ENCODE data around the gene THOC5.

Gene THOC5

DNA sequence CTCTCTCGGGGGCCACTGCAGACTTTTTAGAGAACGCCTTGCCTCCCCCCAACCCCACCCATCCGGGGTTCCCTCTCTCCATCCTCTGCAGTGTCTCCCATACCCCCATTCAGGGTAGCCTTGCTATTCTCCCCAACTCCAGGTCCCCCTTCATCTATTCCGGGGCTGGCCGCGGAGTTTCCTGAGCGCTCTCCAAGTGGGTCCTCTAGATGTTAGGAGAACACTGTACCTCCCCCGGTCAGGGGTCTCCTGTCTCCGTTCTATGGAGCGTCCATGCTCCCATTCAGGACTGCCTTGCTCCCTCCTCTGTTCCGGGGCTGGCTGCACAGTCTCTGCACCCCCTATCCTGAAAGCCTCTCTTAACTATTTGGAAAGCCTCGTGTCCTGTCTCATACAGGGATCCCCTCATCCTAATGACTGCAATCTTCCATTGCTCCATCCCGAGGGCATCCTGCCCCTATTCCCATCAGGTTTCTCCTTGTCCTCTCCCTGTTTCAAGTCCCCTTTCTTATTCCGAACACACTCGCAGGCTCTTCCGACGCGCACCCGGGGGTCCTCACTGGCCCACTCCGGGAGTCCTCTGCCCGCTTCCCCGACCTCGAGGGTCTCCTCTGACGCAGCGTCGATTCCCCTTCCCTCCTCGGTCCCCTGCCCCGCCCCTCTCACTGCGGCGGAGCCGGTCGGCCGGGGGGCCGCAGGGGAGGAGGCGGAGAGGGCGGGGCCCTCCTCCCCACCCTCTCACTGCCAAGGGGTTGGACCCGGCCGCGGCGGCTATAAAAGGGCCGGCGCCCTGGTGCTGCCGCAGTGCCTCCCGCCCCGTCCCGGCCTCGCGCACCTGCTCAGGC, 73.9 kb downstream of the THOC5 start, which contains the start of gene NEFH:
Gene NEFH, plus strand, starts transcription at position 802 of the 845 bp plus-strand sequence. CDS start 45 bp downstream, outside the sequence.
- Mint-ChIP-seq H3K27me3 (ENCODE audit: low read depth, poor library complexity) (peaks cover 80% of the 10 kb centered on the region), H3K9me3 (peaks cover 8% of the 10 kb centered on the region), H3K4me1 (peaks cover 30% of the 10 kb centered on the region), H3K36me3 (ENCODE audit: low read depth) (no peaks in the 10 kb centered on the region), H3K4me3 (peak within 1 kb of the TSS; percentile 87), H3K27ac (no peak within 1 kb of the TSS)
- peak; percentile 41 for DNase-seq
- TF ChIP-seq, protein P1, sequence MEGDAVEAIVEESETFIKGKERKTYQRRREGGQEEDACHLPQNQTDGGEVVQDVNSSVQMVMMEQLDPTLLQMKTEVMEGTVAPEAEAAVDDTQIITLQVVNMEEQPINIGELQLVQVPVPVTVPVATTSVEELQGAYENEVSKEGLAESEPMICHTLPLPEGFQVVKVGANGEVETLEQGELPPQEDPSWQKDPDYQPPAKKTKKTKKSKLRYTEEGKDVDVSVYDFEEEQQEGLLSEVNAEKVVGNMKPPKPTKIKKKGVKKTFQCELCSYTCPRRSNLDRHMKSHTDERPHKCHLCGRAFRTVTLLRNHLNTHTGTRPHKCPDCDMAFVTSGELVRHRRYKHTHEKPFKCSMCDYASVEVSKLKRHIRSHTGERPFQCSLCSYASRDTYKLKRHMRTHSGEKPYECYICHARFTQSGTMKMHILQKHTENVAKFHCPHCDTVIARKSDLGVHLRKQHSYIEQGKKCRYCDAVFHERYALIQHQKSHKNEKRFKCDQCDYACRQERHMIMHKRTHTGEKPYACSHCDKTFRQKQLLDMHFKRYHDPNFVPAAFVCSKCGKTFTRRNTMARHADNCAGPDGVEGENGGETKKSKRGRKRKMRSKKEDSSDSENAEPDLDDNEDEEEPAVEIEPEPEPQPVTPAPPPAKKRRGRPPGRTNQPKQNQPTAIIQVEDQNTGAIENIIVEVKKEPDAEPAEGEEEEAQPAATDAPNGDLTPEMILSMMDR (IDR thresholded peaks at IDR 0.05): no peak

DNA sequence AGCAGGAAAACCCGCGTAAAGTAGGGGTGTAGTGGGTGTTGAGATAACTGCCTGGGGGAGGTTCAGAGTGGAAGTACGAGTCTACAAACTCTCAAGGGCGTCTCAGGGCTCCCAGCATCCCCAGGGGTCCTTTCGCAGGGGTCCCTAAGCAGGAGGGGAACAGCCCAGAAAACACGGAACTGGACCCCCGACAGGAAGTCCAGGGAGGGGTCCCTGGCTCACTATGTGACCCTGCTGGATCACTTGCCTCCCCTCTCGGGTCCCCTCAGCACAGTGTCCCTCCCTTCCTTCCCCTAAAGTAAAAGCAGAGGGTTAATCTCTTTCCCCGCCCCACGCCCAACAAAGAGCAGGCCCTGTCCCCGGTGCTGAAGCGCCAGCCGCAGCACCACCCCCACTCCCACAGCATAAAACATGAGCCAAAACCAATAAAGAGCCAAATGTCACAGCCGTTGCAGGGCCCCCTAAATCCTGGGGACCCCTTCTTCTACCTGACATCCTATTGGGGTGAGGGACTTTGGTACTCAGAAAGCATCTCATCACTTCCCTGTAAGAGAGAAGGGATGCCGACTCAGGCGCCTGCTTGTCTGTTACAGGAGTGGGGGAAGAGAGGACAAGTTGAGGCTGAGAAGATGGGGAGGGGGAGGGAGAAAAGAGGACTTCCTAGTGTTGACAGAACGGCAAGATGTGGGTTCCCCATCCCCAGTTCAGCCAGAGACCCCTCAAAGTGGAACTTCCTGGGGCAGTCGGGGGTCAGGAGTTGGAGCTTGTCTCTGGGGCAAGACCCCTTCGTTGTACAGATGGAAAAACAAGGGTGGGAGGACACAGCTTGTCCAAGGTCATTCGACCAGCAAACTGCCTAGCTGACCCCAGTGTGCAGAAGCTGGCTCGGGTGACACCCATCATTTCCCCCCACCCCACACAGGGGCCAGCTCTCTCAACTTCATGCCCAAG, 75.0 kb downstream of the THOC5 start:
- peak overlapping the region; percentile 26 for H3K4me3 Mint-ChIP-seq
- peaks cover 30% of the 10 kb centered on the region for H3K4me1 Mint-ChIP-seq
- peaks cover 8% of the 10 kb centered on the region for H3K9me3 Mint-ChIP-seq
- H3K36me3 Mint-ChIP-seq (ENCODE audit: low read depth): no peaks in the 10 kb centered on the region
- TF ChIP-seq, protein P1 (IDR thresholded peaks at IDR 0.05): no peak
- peaks cover 88% of the 10 kb centered on the region for H3K27me3 Mint-ChIP-seq (ENCODE audit: low read depth, poor library complexity)
- H3K27ac Mint-ChIP-seq: no peak overlapping the region
- DNase-seq: peak; percentile 78

DNA sequence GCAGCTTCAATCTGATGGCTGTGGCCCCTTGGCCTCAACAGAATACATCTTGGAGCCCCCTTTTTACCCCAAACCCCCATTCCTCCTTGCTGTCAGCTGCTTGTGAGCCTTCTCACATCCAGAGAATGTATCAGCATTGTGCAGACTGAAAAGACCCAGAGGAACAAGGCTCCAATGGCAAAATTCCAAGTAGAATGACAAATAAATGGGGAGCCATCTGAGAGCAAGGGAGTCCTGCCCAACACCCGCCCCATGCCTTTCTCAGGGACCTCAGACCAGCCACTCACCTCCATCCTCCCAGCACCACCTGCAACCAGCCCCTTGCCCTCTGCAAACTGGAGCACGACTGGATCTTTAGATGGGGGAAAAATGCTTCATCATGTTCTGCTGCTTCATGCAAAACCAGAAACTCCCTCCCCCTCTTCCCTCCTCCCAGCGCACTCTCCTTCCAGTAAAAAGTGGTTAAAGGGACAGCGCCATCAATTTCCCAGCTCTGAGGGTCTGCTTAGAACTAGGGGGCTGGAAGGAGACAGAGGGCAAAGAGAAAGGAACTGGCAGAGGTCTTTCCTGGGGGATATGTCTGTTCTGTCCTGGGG, 75.7 kb downstream of the THOC5 start:
- H3K9me3 Mint-ChIP-seq: peaks cover 8% of the 10 kb centered on the region
- peaks cover 30% of the 10 kb centered on the region for H3K4me1 Mint-ChIP-seq
- H3K4me3 Mint-ChIP-seq: no peak overlapping the region
- TF ChIP-seq, protein P1 (IDR thresholded peaks at IDR 0.05): no peak
- H3K27me3 Mint-ChIP-seq (ENCODE audit: low read depth, poor library complexity): peaks cover 93% of the 10 kb centered on the region
- no peaks in the 10 kb centered on the region for H3K36me3 Mint-ChIP-seq (ENCODE audit: low read depth)
- DNase-seq: no peak
- no peak overlapping the region for H3K27ac Mint-ChIP-seq

DNA sequence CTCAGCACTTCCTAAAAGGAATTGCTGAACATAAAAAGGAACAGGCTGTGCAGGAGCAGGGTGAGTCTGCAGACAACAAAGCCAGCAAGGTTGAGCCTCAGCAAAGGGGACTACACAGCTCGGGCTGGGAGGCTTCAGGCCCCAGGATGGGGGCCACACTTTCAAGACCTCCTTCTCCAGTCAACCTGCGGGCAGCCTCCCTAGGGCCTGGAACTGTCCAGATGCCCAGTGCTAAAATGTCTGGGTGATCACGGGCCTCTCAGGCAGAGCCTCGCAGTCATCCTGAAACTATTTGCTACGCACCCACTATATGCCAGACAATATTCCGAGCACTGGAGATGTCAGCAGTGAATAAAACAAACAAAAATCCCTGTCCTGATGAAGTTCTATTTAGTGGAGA, 77.4 kb downstream of the THOC5 start:
- H3K27me3 Mint-ChIP-seq (ENCODE audit: low read depth, poor library complexity): peaks cover 93% of the 10 kb centered on the region
- no peak for DNase-seq
- peaks cover 18% of the 10 kb centered on the region for H3K4me1 Mint-ChIP-seq
- no peak overlapping the region for H3K4me3 Mint-ChIP-seq
- peaks cover 4% of the 10 kb centered on the region for H3K9me3 Mint-ChIP-seq
- TF ChIP-seq, protein P1 (IDR thresholded peaks at IDR 0.05): no peak
- H3K27ac Mint-ChIP-seq: no peak overlapping the region
- no peaks in the 10 kb centered on the region for H3K36me3 Mint-ChIP-seq (ENCODE audit: low read depth)

DNA sequence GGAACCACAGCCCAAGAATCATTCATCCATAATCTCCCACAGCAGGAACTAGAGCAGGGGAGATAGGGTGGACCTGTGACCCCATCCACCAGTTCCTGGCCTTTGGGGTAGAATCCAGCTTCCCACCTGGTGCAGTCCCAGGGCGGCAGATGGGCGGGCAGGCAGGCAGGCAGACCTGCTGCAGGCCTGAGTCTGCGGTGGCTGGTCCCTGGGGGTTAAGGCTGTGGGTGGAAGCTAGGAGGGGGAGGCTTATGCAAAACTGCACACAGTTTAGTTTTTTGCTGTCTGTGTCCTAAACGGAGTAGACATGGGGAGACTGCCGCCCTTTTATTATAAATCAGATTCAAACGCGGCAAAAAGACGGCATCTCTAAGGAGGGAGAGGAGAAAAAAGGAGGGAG, 78.0 kb downstream of the THOC5 start:
- DNase-seq: no peak
- no peak overlapping the region for H3K4me3 Mint-ChIP-seq
- no peak overlapping the region for H3K27ac Mint-ChIP-seq
- H3K27me3 Mint-ChIP-seq (ENCODE audit: low read depth, poor library complexity): peaks cover 93% of the 10 kb centered on the region
- H3K36me3 Mint-ChIP-seq (ENCODE audit: low read depth): no peaks in the 10 kb centered on the region
- peaks cover 4% of the 10 kb centered on the region for H3K9me3 Mint-ChIP-seq
- peaks cover 17% of the 10 kb centered on the region for H3K4me1 Mint-ChIP-seq
- TF ChIP-seq, protein P1 (IDR thresholded peaks at IDR 0.05): no peak

All from nephron progenitor cell (in vitro differentiated cells).